GM18909 (cell line): ENCODE measurements around the gene KCNH5.

ENCODE experiments used
- ATAC-seq: cut with Tn5 transposase; IDR thresholded peaks from one replicate; pipeline ENCODE4 v1.9.1; 2021; ENCODE audit warnings: mild to moderate bottlenecking; ENCODE audit not compliant: unreplicated experiment, poor library complexity

The KCNH5 gene

DNA sequence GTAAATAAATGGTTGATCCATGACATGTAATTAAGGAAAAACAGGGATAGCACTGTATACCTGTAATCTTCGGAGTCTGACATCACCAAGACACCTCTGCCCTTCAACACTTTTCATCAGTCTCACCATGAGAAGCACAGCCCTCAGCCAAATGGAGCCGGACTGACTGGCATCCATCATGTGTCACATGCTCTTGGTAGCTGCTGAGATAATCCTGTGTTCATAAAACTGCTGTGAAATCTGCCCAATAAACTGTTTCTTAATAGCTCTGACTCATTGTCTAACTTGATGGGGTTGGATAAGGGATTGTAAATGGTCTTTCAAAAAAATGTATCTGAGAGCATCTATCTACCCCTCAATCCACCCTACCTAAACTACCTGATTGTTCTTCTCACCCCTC, 33.6 kb downstream of the KCNH5 start:
- ATAC-seq, result no peak

DNA sequence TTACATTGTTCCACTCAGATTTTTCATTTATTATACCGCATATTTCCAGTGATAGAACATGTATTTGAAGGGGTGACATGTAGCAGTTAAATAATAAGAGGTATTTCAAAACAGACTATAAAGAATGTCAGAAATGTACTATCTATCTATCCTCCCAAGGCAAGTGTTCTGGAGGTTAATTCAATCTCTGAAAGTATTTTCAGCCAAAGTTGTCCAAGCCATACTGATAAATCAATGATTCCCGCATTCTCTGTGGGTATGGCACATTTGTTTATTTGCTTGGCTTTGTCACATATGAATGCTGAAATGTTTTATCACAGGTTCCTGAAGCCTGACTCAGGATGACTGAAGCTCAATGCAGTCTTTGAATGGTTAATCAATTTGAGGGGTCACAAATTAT, 35.8 kb downstream of the KCNH5 start:
- no peak for ATAC-seq

DNA sequence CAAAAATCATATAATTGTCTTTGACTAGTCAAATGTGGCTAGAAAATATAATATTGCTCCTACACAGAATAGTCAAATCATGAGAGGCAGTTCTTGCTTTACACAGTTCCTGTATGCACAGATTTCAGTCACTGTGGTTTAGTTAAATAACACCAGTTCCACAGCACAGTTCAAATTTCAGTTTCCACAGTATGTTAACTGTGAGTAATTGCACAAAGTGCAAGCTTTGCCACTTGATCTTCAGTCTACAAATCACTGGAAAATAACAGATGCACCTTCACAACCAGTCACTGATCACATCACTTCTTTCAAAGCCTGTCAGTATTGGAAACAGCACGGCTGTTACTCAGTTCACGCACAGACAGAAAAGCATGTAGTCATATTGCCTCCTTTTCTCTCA, 38.7 kb downstream of the KCNH5 start:
- ATAC-seq, result no peak

DNA sequence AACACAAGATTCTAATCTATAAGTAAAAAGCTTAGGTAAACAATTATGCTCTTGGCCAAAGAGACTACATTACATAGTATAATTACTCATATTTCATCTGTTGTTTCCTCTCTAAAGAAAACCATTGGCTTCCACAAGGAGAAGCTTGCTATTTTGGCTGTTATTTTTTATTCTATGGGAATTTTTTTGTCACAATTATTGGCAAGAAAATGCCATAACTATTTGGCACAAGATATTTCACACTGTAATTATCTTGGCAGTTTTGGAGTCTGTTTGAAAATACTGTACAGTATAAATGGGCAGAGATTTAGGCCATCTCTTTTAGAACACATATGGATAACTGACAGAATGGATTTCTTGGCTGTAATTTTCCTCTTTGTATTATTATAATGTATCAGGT, 51.2 kb downstream of the KCNH5 start:
- ATAC-seq, result no peak

DNA sequence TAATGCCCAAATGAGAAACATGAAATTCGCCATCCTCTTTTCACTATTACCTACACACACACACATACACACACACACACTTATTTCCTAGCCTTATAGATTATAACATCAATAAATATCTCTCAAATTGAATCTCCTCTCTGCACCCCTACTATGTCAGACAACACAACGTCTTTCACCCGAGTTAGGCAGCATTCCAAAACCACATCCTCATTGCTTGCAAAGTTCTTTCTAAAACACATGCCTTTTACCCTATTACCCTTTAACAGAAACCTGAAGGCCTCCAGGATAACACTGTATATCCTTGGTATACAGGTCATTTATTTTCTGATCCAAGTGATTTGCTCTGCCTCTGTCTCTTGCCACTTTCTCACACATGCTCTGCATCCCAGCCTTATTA, 56.3 kb downstream of the KCNH5 start:
- no peak for ATAC-seq

DNA sequence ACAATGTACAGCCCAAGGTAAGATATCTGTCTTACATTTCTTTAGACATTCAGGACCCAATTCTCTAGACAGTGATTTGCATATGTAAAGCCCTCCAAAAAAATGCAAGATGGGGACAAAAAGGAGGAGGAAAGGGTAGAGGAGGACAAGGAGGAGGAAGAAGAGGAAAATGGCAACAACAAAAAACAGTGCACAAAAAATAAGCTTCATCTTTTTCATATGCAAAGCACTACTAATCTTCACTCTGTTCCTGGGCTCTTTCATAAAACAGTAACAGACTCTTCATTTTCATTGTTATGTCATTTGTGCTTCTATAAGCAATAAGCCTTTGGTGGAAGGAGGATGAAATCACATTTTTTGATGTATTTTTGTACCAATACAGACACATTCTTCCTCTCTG, 61.4 kb downstream of the KCNH5 start:
- ATAC-seq, result no peak

DNA sequence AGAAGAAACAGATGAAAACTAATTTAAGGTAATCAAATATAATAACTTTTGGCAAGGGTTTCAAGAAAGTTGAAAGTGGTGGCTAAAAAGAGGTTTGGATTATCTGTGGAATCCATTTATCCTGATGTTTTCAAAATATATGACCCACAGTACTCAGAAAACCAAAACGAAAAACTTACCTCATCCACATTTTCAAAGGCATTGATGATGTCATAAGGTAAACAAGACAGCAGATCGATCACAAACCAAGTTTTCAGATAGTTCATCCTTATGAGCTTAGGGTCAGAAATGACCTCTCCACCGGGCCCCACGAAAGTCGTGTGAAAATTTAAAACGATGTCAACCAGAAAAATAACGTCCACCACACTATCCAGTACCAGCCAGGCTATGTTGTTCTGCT, 64.6 kb downstream of the KCNH5 start:
- ATAC-seq, result no peak

DNA sequence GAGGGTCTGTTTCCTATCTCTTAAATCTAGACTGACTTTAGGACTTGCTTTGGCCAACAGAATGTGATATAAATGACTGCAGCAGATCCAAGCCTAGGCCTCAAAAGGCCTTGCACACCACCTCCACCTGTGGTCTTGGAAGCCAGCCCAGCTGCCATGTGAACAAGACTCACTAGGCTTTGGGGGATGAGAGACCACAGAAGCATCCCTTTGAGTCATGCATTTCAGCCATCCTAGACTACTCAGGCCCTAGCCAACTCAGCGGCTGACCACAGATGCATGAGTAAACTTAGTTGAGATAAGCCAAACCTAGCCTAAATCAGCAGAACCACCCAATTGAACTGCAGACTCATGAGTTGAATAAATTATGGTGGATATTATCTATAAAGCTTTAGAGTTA, 87.7 kb downstream of the KCNH5 start:
- ATAC-seq, result no peak

DNA sequence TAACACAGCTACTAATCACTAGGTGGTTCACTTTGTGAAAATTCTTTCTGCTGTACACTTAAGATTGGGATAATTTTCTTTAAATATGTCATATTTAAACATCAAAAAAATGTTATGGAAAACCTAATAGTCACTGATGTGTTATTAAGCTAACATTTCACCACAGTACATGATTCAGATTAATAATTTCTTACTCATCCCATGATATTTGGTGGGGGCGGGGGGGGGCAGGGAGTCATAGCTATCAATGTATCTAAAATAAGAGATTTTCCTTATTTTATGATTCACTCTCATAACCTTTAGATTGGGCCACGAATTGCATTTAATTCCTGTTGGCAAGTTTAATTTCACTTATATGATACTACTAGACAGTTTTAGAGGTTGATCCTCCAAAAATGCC, 88.8 kb downstream of the KCNH5 start:
- no peak for ATAC-seq

DNA sequence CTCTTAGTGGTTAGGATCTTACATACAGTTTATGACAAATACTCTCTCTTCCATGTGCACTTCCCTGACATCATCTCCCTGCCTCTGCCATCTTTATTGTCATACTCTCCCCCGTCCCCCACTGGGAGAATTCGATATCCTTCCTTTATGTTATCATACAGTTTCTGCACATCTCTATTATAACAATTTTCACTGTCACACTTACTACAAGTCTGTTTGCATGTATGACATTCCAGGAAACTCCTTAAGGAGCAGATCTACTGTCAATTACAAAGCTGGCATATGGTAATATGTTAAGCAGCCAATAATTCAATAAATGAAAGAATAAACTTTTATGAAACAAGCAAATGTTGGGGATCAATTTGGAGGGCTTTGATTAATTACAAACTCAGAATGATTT, 91.1 kb downstream of the KCNH5 start:
- no peak for ATAC-seq

DNA sequence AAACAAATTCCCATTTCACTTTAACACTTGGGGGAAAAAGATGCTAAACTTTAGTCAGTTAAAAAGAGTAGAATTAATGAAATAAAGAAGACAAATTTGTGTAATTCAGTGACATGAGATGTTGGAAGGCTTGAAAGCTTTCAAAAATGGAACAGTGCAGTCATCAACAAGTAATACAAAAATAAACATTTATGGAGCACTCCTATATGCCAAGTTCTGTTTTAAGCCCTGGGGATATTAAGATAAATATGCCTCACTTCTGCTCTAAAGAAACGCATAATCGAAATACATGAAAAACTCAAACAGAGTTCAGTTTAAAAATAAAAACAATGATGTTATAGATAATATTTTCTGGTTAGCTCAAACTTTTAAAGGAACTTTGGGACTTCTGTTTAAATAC, 93.0 kb downstream of the KCNH5 start:
- ATAC-seq, result no peak

DNA sequence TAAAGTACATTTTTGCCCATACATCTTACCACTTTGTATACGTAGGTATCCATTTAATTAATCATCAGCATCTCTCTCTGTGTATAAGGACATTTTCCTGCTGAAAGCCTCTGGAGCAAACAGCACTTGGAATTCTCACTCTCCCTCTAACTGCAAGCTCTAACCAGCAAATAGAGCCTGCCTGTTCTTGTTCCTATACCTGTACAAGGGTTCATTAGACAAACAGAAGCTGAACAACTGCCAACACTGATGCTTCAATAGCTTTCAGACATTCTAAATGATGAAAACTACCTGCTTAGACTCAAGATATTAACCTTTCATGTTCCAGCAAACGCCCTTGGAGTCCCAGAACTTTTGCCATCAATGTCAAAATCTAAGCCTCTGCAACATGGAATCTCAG, 98.0 kb downstream of the KCNH5 start:
- ATAC-seq, result no peak

DNA sequence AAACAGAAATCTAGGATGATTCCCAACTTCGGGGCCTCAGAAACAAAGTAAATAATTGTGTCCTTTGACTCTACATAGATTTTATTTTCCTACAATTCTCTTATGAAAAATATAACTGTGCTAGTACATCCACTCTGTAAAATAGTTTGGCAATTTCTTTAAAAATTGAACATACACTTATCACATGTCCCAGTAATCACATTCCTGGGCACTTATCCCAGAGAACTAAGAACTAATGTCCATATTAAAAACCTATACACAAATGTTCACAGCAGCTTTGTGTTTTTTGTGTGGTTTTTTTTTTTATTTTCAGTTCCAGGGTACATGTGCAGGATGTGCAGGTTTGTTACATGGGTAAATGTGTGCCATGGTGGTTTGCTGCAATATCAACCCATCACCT, 99.0 kb downstream of the KCNH5 start:
- ATAC-seq, result no peak

DNA sequence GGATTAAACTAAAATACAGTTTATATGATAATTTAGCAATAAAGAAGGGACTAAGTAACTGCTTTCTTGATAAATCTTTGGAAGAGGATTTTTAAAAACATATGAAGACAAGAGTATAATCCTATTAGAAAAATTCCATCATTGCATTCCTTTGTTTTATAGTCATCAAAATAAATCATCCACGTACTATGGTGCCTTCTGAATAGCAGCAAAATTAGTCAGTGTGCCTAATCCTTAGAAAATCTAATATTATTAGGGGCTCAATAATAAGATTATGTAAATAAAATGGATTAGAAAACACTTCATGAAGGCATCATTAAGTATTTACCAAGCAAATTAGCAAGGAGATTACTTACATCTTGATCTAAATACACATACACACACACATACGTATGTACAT, 102.1 kb downstream of the KCNH5 start:
- ATAC-seq, result no peak

DNA sequence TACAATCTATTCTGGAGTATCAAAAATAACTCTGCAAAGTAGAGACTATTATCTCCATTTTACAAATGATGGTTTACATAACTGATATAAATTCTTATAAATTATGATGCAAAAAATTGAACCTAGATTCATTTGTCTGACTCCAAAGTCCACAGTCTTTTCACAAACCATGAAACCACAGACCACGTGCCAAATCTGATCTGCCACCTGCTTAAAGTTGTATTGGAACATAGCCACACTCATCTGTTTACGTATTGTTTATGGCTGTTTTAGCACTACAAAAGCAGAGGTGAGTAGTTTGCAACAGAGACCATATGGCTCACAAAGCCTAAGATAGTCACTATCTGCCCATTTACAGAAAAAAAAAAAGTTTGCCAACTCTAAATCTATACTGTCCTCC, 105.3 kb downstream of the KCNH5 start:
- ATAC-seq, result no peak

DNA sequence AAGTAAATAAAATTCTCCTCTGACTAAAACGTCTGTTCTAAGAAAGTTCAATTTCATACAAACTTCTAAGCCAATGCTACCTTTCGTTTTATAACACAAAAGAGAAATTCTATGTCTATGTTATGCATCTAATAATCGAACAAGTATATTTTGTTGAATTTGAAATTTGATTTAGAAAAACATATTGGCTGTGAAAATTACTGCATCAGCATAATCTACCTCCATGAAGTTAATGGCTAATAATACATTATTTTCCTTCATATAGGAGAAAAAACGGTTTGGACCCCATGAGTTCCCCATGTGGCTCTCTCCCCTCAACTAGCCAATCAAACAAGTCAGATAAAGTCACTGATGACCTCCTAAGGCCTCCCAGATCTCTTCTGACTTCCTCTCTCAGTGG, 106.5 kb downstream of the KCNH5 start:
- ATAC-seq, result no peak

DNA sequence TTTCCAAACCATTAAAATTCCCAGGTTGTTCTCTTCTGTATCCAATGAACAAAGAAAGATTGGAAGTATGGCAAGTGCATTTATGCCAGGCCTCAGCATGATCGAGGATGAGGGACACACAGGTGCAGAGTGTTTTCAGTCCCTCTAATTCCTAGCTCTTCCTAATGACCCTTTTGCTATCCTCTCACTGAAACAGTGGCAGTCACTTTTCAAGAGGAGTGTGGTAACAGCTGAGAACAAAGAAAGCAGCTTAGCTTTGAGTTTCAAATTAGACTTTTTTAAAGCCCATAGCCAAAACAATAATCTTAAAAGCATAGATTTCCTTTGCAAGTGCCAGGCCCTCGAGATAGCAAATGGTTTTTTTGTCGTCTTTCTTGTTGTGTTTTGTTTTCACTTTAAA, 110.8 kb downstream of the KCNH5 start:
- ATAC-seq, result no peak

DNA sequence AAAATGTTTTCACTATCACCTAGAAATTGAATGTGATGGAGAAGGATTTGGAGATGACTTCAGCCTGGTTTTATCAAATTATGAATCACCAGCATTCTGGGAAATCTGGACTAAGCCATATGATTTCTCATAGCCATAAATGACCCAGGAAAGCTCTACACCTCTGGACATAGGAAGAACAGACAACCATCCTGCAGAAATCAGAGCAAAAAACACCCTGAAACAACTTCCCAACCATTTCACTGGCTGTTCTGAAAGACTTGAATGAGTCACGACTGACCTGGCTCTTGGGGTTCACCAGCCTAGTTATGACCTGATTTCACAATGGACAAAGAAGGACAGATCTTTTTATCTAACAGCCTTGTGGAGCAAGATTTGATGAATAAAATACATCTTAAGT, 123.8 kb downstream of the KCNH5 start:
- ATAC-seq, result no peak

DNA sequence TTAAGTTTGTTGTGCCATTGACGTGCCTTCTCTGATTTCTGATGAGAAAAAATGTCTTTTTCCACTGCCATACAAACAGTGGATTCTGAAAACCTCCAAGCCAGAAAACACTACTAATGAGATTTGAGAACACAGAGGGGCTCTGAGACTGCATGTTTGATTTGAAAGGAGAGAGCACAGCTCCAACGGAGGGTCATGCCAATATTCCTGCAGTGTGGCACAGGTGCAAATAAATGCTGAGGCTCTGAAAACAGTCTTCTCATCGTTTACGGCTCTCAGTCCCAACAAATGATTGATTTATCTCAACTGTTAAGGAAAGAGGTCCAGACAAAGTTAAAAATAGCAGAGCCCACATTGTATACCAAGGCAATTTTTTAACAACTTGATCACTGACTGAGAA, 128.7 kb downstream of the KCNH5 start:
- no peak for ATAC-seq

DNA sequence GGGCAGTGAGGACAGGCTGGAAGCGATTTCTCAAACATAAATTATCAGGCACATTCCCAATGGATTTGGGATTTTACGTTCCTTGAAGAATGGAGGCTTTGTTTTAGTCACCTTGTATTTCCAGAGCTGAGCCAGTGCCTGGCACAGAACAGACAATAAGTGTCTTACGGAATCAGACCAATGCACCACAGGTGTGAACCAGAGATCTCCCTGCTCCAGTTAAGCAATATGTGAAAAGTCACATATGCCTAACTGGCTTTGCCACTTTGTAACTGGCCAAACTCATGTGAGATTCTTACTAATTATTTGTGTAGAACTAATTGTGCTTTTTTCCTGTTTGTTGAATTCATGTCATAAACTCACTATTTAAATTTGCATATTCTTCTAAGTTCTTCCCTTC, 130.4 kb downstream of the KCNH5 start:
- no peak for ATAC-seq

DNA sequence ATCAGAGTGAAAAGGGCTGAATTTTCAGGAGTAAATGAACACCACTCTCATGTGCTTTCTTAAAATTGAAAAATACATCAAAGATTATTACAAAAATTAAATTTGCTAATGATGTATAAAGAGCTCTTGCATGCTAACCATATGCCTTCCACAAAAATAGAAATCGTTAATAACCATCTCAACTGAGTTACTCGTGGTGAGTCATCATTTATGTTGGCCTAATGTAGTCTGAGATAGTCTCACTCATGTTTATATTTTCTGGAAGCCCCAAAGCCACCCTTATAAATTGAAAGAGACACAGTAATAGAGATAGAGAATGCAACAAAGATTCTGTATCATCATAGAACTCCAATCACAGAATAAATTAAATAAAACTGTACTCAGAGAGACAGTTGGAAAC, 131.2 kb downstream of the KCNH5 start:
- ATAC-seq, result no peak

DNA sequence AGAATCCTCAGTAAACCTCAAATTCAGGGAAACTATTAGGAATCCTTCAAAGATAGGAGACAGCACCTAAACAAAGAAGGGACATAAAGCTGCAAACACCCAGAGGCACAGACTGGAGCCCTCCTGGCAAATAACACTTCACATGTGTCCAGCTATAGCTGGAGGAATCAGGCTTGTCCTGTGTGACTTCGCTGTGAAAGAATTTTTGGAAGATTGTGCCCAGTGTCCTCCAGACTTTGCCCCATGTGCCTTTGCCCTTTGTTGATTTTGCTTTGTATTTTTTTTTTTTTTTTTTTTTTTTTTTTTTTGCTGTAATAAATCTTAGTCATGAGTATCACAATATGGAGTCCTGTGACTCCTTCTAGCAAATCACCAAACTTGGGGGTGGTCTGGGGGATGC, 136.8 kb downstream of the KCNH5 start:
- ATAC-seq, result no peak

DNA sequence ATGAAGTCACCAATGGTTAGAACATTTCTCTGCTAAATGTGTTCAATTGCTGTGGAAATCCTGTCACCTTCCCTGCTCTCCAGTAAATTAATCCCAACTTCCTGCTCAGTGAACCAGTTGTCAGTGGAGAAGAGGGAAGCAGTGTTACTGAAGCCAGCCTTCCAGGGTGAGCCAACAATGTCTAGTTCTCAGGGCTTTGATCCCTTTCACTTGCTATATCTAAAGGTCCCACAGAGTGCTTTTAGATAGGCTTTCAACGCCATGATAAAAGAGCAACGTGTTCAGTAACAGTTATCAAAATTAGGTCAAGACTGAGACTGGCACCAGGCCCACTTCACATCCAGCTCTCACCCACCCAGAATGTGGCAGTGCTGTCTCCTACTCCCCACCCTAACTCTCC, 139.7 kb downstream of the KCNH5 start:
- ATAC-seq, result no peak

DNA sequence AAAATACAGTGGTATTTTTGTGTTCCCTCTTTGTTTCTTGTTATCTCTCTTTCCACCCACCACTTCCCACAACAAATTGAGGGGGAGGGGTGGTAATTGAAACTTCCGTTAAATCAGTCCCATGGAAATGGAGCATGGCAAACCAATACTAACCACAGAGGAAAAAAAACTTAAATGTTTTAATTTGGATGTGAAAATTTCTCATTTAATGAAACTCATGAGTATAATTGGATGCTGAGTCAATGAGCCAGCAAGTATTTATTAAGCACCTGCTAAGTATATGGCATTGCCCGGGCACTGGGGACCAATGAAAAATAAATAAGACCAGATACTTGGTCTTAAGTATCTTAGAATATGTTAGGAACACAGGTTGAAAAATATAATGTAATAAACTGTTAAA, 147.5 kb downstream of the KCNH5 start:
- no peak for ATAC-seq
